ENCODE data around the gene ADARB2. TPM values are rescaled to one million over a fixed set of nuclear protein-coding genes. Genes with fewer than 3 reads are reported as not detected.
"Not testable (repeated sequence)": the region's sequence is repeated elsewhere in the genome, so short reads cannot be mapped to it uniquely, and the experiment has no call there.

ADARB2 gene
- total RNA-seq, result not detected
- long read RNA-seq, partial matches to known transcripts, result 0 of 2 reads
- long read RNA-seq, other reads (novel, unspliced or antisense), result 2 of 2 reads

DNA sequence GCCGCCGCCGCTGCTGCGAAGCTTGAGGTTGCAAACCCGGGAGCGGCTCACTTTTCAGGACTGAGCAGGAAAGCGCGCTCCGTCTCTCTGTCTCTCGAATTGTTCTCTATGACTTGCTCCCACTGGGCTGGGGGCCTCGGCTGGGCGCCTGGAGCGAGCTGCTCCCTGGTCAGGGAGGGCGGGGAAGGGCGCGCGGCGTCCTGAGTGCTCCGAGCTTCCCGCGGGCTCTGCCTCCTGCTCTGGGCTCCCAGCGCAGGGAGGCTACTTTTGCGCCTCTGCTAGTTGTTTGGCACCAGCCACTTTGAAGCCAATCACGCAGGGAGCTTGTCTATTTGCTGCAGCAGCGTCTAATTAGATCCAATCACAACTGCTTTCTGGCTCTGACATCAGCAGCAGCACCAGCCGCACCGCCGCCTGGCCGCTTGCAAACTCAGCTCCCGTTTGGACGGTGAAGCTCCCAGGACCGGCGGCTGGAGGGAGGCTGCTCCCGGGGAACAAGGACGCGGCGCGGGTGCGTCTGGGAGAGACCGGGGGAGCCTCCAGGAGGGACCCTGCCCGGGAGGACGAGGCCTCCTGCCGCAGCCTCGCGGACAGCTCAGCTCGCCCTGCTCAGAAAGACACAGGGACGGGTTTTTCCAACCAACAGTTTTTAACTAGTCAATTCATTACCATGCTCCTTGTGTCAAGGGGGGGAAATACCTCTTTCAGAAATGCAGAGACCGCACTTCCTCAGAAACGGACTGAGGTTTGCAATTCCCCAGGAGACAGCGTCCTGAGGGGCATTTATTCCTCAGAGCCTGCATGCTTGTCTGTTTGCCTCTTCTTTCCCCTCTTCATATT is at the start of gene ADARB2:
ADARB2 (minus strand) TSS at position 304 of the 840 bp plus-strand sequence.
- ATAC-seq (ENCODE audit: poor library complexity), result peak; percentile 55
- no peak for DNase-seq
- intact Hi-C loops (cut with DNase I), result no loop called here

DNA sequence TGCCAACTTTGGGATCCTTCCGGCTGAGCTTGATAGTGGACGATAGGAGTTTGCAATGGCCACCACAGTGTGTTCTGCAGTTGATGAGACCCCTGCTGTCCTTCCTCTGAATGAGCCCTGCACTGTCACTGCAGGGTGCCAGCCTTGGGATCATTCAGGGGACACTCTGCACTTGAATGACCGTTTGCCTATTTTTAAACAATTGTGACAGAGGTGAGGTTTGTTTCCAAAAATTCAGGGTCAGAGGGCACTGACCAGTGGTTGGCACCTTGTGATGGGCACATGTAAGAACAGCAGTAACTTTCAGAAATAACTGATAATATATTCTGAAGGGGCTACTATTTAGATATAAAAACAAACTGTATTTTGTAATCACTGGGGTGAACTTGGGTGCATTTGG is 48.5 kb upstream of the ADARB2 start:
- DNase-seq (no peak), ATAC-seq (ENCODE audit: poor library complexity) (no peak)
- intact Hi-C loops (cut with DNase I), result no loop called here

DNA sequence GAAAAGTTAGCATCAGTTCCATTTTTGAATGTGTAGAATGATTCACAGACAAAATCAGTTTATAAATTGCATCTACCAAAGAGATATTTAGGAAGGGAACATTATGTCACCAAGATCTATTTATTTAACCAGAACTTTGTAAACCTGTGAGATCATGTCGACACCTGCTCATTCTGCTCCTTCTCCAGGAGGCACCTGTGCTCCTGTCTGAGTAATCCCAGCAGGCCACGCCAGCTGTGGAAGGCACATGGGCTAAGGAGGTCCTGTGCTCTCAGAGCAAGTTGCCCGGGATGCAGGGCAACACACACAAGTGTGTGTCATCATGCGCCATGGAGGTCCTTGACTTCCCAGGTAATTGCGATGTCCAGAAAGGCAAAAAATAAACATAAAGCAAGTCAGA is 45.5 kb upstream of the ADARB2 start:
- ATAC-seq (ENCODE audit: poor library complexity), result no peak
- DNase-seq, result no peak
- intact Hi-C loops (cut with DNase I), result no loop called here

DNA sequence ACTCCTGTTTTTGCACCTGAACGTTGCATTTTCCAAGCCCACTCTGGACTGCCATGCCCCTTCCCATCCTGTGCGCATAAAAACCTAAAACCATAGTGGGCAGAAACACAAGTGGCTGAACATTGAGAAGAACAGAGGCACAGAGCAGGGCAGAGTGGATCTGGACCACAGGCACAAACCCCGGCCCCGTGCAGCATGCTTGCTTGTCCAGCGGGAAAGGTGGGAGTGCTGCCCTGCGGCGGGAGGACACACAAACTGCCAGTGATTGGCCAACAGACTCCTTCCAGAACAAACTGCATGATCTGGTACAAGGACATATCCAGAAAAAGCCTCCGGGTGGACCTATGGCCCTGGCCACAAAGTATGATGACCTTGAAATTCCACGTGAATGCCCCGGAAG is 42.5 kb upstream of the ADARB2 start:
- intact Hi-C loops (cut with DNase I), result no loop called here
- DNase-seq (no peak), ATAC-seq (ENCODE audit: poor library complexity) (no peak)

DNA sequence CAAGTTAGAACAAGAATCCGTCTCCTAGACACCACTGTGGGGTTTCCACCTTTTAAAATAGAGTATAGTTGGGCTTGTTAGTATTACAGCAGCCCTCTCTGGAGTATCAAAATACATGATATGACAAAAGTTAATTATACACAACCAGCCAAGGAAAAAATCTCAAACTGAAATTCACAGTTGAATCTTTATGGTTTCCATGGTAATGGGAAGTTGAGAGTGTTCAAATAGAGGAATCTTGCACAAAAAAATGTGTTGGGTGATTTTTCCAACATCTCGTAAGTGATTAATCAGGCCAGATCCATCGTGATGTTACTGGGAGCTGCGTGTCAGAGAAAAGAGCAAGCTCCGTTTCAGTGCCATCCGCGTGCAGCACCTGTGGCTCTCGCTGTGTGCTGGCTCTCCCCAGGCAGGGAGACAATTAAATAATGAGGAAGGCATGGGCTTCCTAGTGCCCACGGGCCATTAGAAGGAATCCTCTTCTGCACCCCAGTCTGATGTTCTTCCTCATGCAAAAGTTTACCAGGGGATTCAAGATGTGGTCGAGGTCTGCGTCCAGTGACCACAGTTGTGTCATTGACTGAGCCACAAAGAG is 41.1 kb upstream of the ADARB2 start:
- intact Hi-C loops (cut with DNase I), result no loop called here
- DNase-seq (no peak), ATAC-seq (ENCODE audit: poor library complexity) (no peak)

DNA sequence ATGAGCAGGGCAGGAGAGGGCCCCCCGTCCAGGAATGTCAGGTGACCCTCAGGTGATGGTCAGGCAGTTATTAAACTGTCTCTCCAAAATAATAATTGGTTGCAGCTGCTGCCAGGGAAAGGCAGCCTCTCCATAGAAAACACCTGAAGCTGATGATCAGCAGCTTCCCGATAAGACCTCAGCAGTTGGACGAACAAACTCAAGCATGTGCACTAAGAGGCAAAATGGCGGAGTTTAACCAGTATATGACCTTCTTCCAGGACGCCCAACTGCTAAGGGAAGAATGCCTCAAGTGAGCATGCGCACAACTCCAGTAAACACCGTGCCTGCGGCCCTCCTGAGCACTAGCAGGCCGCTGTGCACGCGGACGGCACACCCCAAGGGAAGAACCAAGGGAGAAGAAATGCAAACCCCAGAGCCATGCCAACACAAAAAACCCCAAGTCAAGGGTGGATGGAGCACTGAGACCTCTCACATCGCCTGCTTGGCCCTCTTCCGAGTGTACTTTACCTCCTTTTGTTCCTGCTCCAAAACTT is 38.9 kb upstream of the ADARB2 start:
- DNase-seq, result no peak
- intact Hi-C loops (cut with DNase I), result no loop called here
- ATAC-seq (ENCODE audit: poor library complexity), result no peak

DNA sequence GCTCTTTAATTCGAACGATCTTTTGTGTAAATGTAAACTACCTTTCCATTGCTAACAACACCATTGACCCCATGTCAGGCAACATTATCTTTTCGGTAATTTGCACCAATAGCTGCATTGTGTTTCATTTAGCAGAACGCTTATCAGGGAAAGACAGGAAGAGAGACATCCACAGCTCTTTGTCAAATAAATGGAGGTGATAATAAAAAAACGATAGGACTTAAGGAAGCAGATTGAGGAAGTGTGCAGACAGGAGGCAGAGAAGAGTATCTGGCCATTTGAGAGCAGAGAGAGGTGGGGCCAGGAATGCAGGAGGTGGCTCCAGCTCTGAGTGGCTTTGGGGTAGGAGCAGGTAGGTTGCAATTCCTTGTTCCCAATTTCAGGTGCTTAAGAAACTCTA is 37.5 kb upstream of the ADARB2 start:
- DNase-seq (no peak), ATAC-seq (ENCODE audit: poor library complexity) (no peak)
- intact Hi-C loops (cut with DNase I), result no loop called here

DNA sequence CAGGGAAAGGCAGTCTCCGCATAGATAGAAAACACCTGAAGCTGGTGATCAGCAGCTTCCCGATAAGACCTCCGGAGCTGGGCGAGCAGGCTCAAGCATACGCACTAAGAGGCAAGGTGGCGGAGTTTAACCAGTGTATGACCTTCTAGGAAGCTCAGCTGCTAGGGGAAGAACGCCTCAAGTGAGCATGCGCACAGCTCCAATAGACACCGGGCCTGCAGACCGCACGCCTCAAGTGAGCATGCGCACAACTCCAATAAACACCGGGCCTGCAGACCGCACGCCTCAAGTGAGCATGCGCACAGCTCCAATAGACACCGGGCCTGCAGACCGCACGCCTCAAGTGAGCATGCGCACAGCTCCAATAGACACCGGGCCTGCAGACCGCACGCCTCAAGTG is 35.9 kb upstream of the ADARB2 start:
- intact Hi-C loops (cut with DNase I); DNase-seq: not testable (repeated sequence)

DNA sequence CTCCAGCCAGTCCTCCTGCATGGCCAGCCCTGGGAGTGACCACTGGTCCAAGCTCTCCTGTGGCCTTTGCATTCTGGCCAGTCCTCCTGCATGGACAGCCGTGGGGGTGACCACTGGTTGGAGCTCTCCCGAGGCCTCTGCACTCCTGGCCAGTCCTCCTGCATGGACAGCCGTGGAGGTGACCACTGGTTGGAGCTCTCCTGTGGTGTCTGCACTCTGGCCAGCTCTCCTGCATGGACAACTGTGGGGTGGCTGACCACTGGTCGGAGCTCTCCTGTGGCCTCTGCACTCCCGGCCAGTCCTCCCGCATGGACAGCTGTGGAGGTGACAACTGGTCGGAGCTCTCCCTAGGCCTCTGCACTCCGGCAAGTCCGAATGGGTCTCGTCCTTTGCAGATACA is 28.7 kb upstream of the ADARB2 start:
- intact Hi-C loops (cut with DNase I), result no loop called here
- ATAC-seq (ENCODE audit: poor library complexity) (no peak), DNase-seq (no peak)

More for the DNA sequence above, 35.9 kb upstream of the ADARB2 start:
- ATAC-seq (ENCODE audit: poor library complexity), result not testable (repeated sequence)

DNA sequence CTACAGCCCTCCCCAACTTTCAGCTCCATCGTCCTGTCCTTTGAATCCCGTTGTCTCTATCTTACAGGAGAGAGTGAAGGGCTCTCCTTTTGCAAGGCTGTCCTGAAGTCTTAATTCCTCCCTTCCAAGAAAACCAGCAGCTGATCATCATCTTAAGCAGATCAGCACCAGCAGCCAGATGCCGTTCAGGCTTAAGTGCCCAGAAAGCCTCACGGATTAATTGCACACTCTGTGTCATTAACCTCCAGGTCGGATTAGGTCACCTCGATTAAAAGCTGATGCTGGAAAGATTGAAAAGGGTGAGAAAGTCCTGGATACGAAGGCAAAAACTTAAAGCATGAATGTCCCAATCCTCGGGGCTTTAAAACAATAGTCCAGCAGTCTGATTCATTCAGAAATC is 24.8 kb upstream of the ADARB2 start:
- intact Hi-C loops (cut with DNase I), result no loop called here
- ATAC-seq (ENCODE audit: poor library complexity) (no peak), DNase-seq (no peak)

DNA sequence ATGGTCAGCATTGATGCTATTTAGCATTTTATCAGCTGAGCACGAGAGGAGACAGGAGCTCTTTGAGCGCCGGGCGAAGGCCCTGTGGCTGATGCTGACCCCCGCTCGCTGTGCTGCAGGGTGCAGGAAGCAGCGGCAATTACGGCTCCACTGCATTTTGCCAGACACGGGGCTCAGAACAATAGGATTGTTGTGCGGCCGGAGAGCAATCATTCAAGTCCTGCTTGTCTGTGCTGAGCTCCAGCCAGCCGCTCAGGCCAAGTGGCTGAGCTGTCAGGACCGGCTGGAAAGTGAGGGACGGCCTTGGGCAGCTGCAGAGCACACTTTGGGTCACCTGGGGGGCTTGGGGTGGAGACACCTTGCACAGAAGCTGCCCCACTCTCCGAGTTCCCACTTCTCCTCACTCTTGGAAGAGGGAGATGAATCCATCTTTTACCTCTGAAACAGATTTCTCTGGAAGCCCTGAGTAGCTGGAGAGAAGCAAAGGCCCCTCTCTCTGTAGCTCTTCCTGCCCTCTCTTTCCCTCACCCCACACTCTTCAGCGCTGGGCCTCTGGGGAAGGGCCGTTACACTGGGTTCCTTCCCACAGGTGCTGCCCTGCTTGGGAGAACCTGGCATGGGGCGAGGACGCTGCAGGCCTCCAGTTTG is 17.3 kb upstream of the ADARB2 start:
- no peak for DNase-seq
- ATAC-seq (ENCODE audit: poor library complexity), result no peak
- intact Hi-C loops (cut with DNase I), result no loop called here

DNA sequence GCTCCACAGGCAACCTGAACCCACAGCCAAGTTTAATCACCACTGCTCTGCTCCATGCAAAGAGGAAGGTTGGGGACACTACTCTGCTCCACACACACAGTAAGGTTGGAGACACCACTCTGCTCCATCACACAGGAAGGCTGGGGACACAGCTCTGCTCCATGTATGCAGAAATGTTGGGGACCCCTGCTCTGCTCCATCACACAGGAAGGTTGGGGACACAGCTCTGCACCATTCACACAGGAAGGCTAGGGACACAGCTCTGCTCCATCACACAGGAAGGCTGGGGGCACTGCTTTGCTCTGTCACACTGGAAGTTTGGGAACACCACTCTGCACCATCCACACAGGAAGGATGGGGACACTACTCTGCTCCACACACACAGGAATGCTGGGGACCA is 14.8 kb upstream of the ADARB2 start:
- DNase-seq, result no peak
- ATAC-seq (ENCODE audit: poor library complexity), result no peak
- intact Hi-C loops (cut with DNase I), result no loop called here

DNA sequence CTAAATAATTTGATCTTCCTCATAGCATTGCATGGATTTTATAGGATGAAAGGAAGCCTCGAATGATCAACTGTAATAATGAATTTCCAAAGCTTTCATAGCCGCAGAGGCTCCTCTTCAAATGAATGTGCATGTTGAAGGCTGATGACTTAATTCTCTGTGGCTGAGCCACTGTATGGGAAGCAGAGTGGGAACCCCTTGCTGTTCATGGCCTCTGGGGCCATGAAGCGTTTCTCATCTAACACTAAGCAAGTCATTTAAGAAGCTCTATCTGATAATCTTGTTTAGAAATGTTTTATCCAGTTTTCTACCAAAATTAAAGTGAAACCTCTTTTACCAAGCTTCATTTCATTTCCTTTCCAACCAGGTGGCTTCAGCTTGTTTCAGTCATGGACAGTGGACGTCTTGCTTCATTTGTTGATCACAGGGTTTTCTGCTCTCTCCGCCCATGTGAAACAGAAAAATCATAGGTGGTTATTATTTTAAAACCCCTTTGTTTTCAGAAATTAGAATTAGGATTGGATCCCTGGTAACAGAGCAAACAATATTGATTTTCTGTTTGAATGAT is 10.3 kb upstream of the ADARB2 start:
- no peak for DNase-seq
- ATAC-seq (ENCODE audit: poor library complexity), result no peak
- intact Hi-C loops (cut with DNase I), result no loop called here

DNA sequence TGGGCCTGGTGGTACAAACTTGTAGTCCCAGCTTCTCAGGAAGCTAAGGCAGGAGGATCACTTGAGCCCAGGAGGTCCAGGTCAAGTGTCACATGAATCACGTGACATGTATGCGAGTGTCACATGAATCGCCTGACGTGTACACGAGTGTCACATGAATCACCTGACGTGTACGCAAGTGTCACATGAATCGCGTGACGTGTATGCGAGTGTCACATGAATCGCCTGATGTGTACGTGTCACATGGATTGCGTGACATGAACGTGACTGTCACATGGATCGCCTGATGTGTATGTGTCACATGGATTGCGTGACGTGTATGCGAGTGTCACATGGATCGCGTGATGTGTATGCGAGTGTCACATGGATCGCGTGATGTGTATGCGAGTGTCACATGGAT is 9.5 kb upstream of the ADARB2 start:
- no peak for DNase-seq
- intact Hi-C loops (cut with DNase I), result no loop called here
- no peak for ATAC-seq (ENCODE audit: poor library complexity)

DNA sequence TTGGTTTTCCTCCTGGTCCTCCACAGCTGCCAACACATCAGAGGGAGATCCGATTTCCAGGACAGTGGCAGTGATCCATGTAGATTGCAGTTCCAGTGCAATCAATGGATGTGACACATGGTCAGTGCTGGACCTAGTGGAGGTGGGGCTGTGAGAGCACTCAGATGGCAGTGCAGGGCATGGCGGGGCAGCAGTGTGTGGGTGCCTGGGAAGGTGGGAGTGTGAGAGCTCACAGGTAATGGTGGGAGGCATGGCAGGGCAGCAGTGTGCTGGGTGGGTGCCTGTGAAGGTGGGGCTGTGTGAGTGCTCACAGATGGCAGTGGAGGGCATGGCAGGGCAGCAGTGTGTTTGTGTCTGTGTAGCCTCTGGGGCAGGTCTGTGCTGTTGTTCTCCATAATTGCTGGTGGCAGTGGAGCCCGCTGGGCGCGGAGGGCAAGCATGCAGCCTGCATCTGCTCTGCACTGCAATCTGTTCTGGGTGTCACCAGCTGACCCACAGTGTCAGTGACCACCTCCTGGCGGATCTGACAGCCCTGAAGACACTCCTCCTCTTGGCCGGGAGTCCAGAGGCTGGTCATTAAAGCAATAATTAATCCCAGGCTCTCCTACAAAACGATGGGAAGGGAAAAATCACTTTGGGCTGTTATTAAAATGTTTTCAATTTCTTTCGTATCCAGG is 8.6 kb upstream of the ADARB2 start:
- intact Hi-C loops (cut with DNase I), result no loop called here
- ATAC-seq (ENCODE audit: poor library complexity) (no peak), DNase-seq (no peak)

DNA sequence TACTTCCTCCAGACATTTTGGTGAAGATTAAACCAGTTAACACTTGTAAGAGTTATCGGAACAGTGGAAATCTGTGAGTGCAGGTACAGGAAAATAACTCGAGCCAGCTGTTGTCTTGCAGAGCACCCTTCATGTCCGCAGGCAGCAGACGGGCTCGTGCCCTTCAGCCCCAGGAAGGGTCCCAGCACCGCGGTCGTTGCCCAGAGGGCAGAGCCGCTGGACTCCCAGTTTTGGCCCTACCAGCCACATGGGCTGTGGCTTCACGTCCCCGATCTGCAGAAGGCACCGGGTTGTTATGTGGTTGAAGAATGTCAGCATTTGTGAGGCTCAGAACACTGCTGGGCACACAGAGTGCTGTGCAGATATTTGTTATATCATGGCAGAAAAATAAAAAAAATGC is 7.2 kb upstream of the ADARB2 start:
- DNase-seq (no peak), ATAC-seq (ENCODE audit: poor library complexity) (no peak)
- intact Hi-C loops (cut with DNase I), result no loop called here

DNA sequence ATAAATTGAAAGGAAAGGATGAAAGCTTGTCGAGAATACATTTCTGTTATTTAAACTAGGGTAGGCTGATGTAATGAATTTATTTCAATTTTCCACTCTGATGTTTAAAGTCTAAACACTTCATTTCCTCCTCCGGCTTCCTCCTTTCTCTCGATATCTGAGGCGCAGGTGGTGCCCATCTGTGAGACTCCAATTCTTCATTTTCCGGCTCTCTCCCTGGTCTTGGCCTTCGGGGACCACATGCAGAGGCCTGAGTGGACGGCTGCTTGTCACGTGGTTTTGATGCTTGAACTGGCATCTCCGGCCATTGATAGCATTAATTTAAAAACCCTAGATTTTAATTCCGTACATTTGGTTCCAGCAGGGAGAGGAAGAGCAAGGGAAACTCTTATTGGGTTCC is 5.8 kb upstream of the ADARB2 start:
- no peak for ATAC-seq (ENCODE audit: poor library complexity)
- intact Hi-C loops (cut with DNase I), result no loop called here
- no peak for DNase-seq

DNA sequence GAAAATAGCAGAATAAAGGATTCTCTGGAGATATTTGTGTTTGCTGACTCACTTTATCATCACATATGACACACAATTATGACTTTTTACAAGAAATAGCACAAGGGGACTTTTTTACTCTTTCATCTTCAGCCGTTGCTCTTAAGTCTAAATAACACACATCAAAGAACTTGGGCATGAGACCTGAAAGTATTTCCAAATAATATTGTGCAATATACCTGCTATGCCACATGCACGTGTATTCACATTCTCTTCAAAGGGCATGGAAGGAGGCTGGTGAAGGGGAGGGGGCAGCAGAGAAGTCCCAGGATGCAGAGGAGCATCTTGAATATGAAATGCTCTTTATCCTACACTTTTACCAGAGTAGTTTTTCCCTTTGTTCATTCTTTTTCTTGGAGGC is 4.1 kb upstream of the ADARB2 start:
- intact Hi-C loops (cut with DNase I), result no loop called here
- ATAC-seq (ENCODE audit: poor library complexity), result no peak
- no peak for DNase-seq

DNA sequence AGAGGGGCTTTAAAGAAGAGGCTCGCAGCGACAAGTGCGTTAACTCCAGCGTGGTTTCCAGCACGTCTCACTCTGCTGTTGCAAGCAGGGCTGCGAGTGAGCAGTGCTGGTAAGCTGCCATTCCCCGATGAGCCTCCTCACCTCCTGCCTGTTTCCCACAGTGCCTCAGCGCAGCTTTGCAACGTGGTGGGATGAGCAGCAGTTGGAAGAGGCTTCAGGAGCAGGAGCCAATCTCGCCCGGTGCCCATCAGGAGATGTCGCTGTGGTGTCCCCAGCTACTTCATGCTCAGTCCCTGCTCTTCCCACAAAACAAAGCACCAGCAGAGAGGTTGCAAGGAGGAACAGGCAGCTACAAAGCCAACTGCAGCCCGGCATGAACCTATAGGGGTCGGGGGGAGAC is 2.4 kb upstream of the ADARB2 start:
- no peak for DNase-seq
- intact Hi-C loops (cut with DNase I), result no loop called here
- ATAC-seq (ENCODE audit: poor library complexity), result no peak
